PC-9 (cell line): ENCODE measurements around the gene QTRT2. TPM values are rescaled to one million over a fixed set of nuclear protein-coding genes. Genes with fewer than 3 reads are reported as not detected.

ENCODE experiments used
- BruUV-seq: library from RNA; stranded (reverse); fragments of 400-500 nt; replicated peaks from 2 replicates; lab custom pipeline; 2021; lab: Mats Ljungman, UMichigan
- CTCF ChIA-PET: fragments of 300-600 bp; sonication (Branson Sonifier 250); formaldehyde crosslinking; loops from one replicate; lab custom pipeline; 2022; ENCODE audit warnings: antibody characterized with exemption; lab: Charles Lee
- POLR2A ChIA-PET: fragments of 300-600 bp; sonication (Branson Sonifier 250); formaldehyde crosslinking; loops from one replicate; lab custom pipeline; 2022; ENCODE audit warnings: antibody characterized with exemption; ENCODE audit not compliant: unreplicated experiment; lab: Charles Lee
- DNase-seq, 2 experiments: peaks; one replicate each; pipeline versions ENCODE4 v3.0.0 to v3.0.0-alpha.2; 2015 to 2022; ENCODE audit warnings: mixed read lengths in 1 of 2
- H2AFZ ChIP-seq: fragments of 200-600 bp; sonication (generic); 2 replicates; pipeline ENCODE4 v1.8.1; 2017; ENCODE audit warnings: antibody characterized with exemption
- H3F3A ChIP-seq: fragments of 200-600 bp; sonication (generic); 2 replicates; pipeline ENCODE4 v1.8.1; 2017; ENCODE audit warnings: antibody characterized with exemption, mild to moderate bottlenecking, low read depth; ENCODE audit not compliant: insufficient read depth
- H3K27ac ChIP-seq: fragments of 200-600 bp; sonication (generic); 2 replicates; pipeline ENCODE4 v1.6.1; 2016; ENCODE audit warnings: mixed run types
- H3K27me3 ChIP-seq: fragments of 200-600 bp; sonication (generic); 2 replicates; pipeline ENCODE4 v1.6.1; 2016; ENCODE audit warnings: low read depth, mixed run types; ENCODE audit not compliant: insufficient read depth
- H3K36me3 ChIP-seq: fragments of 200-600 bp; sonication (generic); 2 replicates; pipeline ENCODE4 v1.6.1; 2016; ENCODE audit warnings: low read depth, mixed run types
- H3K4me1 ChIP-seq: fragments of 200-600 bp; sonication (generic); replicated peaks from 2 replicates; pipeline ENCODE4 v1.6.1; 2016; ENCODE audit warnings: mixed run types; ENCODE audit not compliant: insufficient read depth
- H3K4me2 ChIP-seq: fragments of 200-600 bp; sonication (generic); 2 replicates; pipeline ENCODE4 v1.6.1; 2017; ENCODE audit warnings: mixed run types
- H3K4me3 ChIP-seq: fragments of 200-600 bp; sonication (generic); 2 replicates; pipeline ENCODE4 v1.6.1; 2016; ENCODE audit warnings: mixed run types
- H3K79me2 ChIP-seq: fragments of 200-600 bp; sonication (generic); 2 replicates; pipeline ENCODE4 v1.6.1; 2017; ENCODE audit warnings: low read depth, mixed run types
- H3K9me2 ChIP-seq: fragments of 200-600 bp; sonication (generic); 2 replicates; pipeline ENCODE4 v1.8.1; 2017; ENCODE audit warnings: mild to moderate bottlenecking; ENCODE audit not compliant: insufficient read depth
- H3K9me3 ChIP-seq: fragments of 200-600 bp; sonication (generic); 2 replicates; pipeline ENCODE4 v1.8.1; 2016; ENCODE audit warnings: low read depth; ENCODE audit not compliant: insufficient read depth
- H4K20me1 ChIP-seq: fragments of 200-600 bp; sonication (generic); 2 replicates; pipeline ENCODE4 v1.8.1; 2017; ENCODE audit not compliant: insufficient read depth
- CTCF ChIP-seq: fragments of 200-600 bp; sonication (generic); conservative IDR thresholded peaks from 2 replicates; pipeline ENCODE4 v1.6.1; 2017; ENCODE audit warnings: mixed run types, antibody characterized with exemption, mild to moderate bottlenecking, moderate library complexity
- EZH2 ChIP-seq: fragments of 200-600 bp; sonication (generic); IDR thresholded peaks from 2 replicates; pipeline ENCODE4 v1.8.0; 2017; ENCODE audit warnings: antibody characterized with exemption, low read depth
- intact Hi-C: fragments of 100-400 bp; cut with micrococcal nuclease; formaldehyde crosslinking; loops from one replicate; pipeline ENCODE4 v1.10.0; 2022; ENCODE audit not compliant: unreplicated experiment
- total RNA-seq: library from RNA; stranded (reverse); gene quantifications from 2 replicates; pipeline ENCODE4 v1.2.3, GENCODE V29; 2021

The QTRT2 gene
- total RNA-seq, 1 experiment from 2014 or later = 30.4 TPM

- Histone ChIP-seq H3K9me2 (no peaks in the 10 kb centered on the region), H3K4me3 (no peak overlapping the region), H3K36me3 (peaks cover 41% of the 10 kb centered on the region; the same call in 1 of the 2 replicates), H4K20me1 (peaks cover 3% of the 10 kb centered on the region; the same call in 1 of the 2 replicates), H3F3A (peaks cover 3% of the 10 kb centered on the region; the same call in 1 of the 2 replicates), H3K27ac (no peak overlapping the region), H2AFZ (no peak overlapping the region), H3K4me2 (no peak overlapping the region), H3K27me3 (no peaks in the 10 kb centered on the region), H3K9me3 (no peaks in the 10 kb centered on the region), H3K4me1 (no peaks in the 10 kb centered on the region), H3K79me2 (no peaks in the 10 kb centered on the region)
- intact Hi-C loops = no loop called here
- no TSS peak for BruUV-seq
- POLR2A ChIA-PET = no interaction called here
- no peak for DNase-seq
- CTCF ChIA-PET = no interaction called here
- TF ChIP-seq EZH2 (no peak), CTCF (no peak)
These were observed 20.2 kb downstream of the QTRT2 start for GRCh38 chr3:114076711-114077110.

DNA sequence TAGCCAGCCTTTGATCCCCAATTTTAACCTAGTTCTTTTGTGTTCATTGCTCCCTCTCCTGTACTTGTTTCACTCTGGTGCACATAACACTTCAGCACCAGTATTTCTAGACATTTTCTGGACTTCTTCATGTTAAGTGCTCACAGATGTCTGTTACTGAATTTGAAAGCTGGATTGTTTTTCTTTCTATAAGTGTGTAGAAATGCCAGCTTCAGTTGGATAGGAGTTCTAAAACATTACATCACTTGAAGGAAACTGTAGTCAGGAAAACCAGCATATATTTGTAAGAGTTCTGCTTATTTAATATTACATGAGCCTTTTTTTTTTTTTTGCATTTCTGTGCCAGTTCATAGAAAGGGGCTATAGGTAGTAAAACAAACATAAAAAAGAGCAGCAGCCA lies 21.6 kb downstream of the QTRT2 start:
- Histone ChIP-seq H3K36me3 (peaks cover 37% of the 10 kb centered on the region; the same call in 1 of the 2 replicates), H3F3A (peaks cover 3% of the 10 kb centered on the region; the same call in 1 of the 2 replicates), H3K27me3 (no peaks in the 10 kb centered on the region), H2AFZ (no peak overlapping the region), H4K20me1 (no peaks in the 10 kb centered on the region), H3K9me2 (no peaks in the 10 kb centered on the region), H3K4me2 (no peak overlapping the region), H3K9me3 (no peaks in the 10 kb centered on the region), H3K4me1 (no peaks in the 10 kb centered on the region), H3K27ac (no peak overlapping the region), H3K79me2 (no peaks in the 10 kb centered on the region), H3K4me3 (no peak overlapping the region)
- intact Hi-C loops = no loop called here
- DNase-seq = no peak
- CTCF ChIA-PET = no interaction called here
- no peak for TF ChIP-seq EZH2
- no peak for TF ChIP-seq CTCF
- POLR2A ChIA-PET = no interaction called here
- no TSS peak for BruUV-seq

- CTCF ChIA-PET = no interaction called here
- intact Hi-C loops = no loop called here
- Histone ChIP-seq H3K9me3 (no peaks in the 10 kb centered on the region), H4K20me1 (no peaks in the 10 kb centered on the region), H3K4me2 (no peak overlapping the region), H3K9me2 (no peaks in the 10 kb centered on the region), H3K4me1 (no peaks in the 10 kb centered on the region), H3K4me3 (no peak overlapping the region), H3K27ac (no peak overlapping the region), H3K79me2 (no peaks in the 10 kb centered on the region), H2AFZ (no peak overlapping the region), H3K27me3 (no peaks in the 10 kb centered on the region), H3K36me3 (peaks cover 46% of the 10 kb centered on the region; the same call in 1 of the 2 replicates), H3F3A (peaks cover 3% of the 10 kb centered on the region; the same call in 1 of the 2 replicates)
- TF ChIP-seq EZH2 = no peak
- TF ChIP-seq CTCF = no peak
- BruUV-seq = no TSS peak
- no peak for DNase-seq
- POLR2A ChIA-PET = no interaction called here
These were observed 23.2 kb downstream of the QTRT2 start for GRCh38 chr3:114079761-114080160.
